Renal cortex interstitium (tissue), 11 donors: ENCODE measurements around the gene SF3A2. TPM values are rescaled to one million over a fixed set of nuclear protein-coding genes. Genes with fewer than 3 reads are reported as not detected.

Experiments used
- DNase-seq, 11 donors: peaks; one replicate each; pipeline ENCODE4 v3.0.0-alpha.2; 2013; ENCODE audit warnings: low read depth in 9 of 11, low spot score in 4 of 11; ENCODE audit errors: extremely low read depth in 1 of 11
- polyA plus RNA-seq, 3 donors: library from polyadenylated mRNA; unstranded; fragments of 120-200 nt; gene quantifications; one replicate each; pipeline ENCODE4 v1.2.1, GENCODE V29; 2013; ENCODE audit not compliant: insufficient read length in 3 of 3

Gene SF3A2
- polyA plus RNA-seq, 3 donors, result 63.2 to 93.5 (median 83.5) TPM

DNA sequence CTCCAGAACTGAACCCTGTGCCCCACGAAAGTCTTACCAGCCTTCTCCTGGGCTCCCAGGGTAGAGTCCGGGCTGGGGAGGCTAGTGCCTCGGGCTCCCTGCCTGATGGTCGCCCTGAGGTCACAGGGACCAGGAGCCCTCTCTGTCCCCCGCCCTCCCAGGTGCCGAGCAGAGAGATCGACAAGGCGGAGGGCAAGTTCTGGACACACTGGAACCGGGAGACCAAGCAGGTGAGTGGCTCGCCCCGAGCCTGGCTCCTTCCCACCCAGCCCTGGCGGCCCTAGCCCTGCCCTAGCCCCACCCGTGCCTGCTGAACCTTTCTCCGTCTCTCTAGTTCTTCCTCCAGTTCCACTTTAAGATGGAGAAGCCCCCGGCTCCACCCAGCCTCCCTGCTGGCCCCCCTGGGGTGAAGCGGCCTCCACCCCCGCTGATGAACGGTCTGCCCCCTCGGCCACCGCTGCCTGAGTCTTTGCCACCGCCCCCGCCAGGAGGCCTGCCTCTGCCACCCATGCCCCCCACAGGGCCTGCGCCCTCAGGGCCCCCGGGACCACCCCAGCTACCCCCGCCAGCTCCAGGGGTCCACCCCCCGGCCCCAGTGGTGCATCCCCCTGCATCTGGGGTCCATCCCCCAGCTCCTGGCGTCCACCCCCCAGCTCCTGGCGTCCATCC is 10.9 kb downstream of the SF3A2 start:
- no peak for DNase-seq

DNA sequence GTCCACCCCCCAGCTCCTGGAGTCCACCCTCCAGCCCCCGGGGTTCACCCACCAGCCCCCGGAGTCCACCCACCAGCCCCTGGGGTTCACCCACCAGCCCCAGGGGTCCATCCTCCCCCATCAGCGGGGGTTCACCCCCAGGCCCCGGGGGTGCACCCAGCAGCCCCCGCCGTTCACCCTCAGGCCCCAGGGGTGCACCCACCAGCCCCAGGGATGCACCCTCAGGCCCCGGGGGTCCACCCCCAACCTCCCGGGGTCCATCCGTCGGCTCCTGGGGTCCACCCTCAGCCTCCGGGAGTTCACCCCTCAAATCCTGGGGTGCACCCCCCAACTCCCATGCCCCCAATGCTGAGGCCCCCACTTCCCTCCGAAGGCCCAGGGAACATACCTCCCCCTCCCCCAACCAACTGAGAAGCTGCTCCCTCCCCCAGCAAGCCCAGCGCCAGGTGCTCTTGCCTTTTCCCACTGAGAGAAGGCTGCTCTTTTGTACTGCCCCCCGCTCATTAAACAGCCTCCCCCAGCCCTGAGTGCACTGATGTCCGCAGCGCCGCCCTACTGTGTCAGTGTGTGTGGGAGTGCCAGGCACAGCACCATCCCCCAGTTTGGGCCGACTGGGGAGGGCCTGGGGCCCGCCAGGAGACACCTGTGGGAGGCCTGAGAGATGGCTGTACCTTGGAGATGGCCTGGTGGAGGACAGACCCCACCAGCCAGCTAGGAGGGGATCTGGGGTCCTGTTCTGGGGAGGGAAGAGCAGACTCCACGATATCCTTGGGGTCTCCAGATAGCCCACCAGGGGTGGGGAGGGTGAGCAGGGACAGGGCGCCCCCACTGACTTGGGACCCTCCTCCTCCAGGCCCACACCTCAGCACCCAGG is 11.7 kb downstream of the SF3A2 start:
- DNase-seq, result no peak

DNA sequence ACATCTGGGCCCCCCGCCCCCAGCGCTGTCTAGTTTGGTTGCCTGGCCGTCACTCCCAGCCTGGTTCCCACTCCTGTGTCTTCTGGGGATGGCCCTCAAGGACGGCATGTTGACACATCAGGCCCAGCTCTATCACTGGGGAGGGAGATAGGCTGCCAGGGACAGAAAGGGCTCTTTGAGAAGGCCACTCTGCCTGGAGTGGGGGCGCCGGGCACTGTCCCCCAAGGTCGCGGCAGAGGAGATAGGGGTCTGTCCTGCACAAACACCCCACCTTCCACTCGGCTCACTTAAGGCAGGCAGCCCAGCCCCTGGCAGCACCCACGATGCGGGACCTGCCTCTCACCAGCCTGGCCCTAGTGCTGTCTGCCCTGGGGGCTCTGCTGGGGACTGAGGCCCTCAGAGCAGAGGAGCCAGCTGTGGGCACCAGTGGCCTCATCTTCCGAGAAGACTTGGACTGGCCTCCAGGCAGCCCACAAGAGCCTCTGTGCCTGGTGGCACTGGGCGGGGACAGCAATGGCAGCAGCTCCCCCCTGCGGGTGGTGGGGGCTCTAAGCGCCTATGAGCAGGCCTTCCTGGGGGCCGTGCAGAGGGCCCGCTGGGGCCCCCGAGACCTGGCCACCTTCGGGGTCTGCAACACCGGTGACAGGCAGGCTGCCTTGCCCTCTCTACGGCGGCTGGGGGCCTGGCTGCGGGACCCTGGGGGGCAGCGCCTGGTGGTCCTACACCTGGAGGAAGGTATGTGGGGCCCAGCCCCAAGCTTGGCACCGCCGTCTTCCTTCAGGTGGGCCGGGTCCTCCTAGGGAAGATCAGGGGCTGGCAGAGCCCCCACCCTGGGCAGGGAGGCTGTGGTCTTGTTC is 12.6 kb downstream of the SF3A2 start, which contains the start of gene AMH:
Gene AMH, plus strand, starts transcription at position 314 of the 857 bp plus-strand sequence. Its CDS starts 10 bp downstream, at position 324.
- no peak for DNase-seq

DNA sequence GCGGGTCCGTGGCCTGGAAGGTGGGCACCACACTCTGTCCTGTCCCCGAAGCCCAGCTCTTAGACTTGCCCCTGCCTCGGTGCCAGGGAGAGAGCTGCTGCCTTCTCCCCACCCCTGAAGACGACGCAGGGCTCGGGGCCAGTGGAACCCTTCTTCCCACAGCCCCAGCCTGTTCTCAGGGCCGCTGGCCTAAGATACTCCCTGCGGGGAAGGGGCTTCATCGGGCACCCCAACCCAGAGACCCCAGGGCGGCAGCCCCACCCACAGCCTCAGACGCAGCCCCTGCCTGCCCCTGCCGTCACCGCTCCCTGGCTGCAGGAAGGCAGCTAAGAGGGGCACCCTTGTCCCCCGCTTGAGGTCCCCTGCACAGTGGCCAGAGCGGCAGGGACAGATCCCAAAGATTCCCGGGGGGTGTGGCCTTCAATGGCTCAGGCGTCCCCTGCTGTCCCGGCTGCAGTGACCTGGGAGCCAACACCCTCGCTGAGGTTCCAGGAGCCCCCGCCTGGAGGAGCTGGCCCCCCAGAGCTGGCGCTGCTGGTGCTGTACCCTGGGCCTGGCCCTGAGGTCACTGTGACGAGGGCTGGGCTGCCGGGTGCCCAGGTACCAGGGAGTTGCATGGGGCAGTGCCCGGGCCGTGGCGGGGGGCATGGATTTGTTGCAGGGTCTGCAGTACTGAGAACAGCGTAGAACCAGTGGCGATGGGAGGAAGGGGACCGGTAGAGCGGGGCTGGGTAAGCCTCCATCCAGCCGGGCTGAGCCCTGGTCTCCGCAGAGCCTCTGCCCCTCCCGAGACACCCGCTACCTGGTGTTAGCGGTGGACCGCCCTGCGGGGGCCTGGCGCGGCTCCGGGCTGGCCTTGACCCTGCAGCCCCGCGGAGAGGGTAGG is 13.5 kb downstream of the SF3A2 start:
- DNase-seq, result no peak

DNA sequence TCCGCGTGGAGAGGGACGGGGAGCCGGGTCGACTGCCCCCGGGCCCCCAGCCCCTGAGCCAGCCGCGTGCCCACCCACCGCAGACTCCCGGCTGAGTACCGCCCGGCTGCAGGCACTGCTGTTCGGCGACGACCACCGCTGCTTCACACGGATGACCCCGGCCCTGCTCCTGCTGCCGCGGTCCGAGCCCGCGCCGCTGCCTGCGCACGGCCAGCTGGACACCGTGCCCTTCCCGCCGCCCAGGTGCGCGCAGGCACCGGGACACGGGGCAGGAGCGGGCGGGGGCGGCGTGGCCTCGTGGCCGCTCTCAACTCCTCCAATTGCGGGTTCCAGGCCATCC is 14.1 kb downstream of the SF3A2 start:
- DNase-seq, result no peak

DNA sequence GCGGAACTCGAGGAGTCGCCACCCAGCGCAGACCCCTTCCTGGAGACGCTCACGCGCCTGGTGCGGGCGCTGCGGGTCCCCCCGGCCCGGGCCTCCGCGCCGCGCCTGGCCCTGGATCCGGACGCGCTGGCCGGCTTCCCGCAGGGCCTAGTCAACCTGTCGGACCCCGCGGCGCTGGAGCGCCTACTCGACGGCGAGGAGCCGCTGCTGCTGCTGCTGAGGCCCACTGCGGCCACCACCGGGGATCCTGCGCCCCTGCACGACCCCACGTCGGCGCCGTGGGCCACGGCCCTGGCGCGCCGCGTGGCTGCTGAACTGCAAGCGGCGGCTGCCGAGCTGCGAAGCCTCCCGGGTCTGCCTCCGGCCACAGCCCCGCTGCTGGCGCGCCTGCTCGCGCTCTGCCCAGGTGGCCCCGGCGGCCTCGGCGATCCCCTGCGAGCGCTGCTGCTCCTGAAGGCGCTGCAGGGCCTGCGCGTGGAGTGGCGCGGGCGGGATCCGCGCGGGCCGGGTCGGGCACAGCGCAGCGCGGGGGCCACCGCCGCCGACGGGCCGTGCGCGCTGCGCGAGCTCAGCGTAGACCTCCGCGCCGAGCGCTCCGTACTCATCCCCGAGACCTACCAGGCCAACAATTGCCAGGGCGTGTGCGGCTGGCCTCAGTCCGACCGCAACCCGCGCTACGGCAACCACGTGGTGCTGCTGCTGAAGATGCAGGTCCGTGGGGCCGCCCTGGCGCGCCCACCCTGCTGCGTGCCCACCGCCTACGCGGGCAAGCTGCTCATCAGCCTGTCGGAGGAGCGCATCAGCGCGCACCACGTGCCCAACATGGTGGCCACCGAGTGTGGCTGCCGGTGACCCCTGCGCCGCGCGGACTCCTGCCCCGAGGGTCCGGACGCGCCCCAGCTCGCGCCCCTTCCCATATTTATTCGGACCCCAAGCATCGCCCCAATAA is 14.8 kb downstream of the SF3A2 start:
- no peak for DNase-seq

DNA sequence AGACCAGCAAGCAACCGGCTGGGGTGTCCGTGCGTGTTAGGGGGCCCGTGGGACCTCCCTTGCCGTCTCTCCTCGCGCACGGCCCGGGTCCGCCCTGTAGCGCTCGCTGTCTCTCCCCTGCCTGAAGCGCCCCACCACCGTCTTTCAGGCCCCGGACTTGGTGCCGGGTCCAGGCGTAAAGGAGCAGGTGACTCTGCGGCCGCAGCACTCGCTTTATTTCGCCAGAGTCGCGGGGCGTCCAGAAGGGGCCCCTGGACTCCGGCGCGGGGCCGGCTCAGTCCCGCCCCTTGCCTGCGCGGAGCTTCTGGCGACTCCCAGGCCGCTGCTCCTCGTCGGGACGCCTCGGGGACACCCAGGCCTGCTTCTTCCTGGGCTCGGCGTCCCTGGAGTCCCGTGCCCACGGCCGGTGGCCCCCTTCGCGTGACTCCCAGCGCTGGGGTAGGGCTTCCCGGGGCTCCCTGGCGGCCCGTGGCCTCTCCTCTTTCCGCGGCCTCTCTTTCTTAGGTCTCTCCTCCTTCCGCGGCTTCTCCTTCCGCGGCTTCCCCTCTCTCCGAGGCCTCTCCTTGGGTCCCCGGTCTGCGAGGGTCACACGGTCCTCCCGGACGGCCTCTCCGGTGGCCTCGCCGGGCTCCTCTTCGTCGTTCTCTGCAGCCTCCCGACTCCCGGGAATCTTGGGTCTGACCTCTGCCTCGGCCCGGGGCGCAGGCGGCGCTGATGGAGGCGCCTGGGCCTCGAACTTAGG is 15.6 kb downstream of the SF3A2 start:
- DNase-seq, result no peak

DNA sequence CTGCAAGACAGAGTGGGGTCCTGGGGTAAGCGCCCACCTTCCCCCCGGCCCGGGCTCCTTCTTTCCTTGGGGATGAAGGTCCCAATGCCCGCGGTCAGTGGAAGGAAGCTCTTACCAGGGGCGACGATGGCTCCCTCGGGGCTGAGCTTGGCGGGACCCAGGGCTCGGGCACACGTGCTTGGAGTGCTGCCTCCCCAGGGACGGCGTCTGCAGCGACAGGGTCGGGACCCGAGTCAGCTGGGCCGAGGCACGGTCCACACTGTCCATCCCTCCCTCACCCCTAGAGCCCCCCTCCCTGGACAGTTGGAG is 16.1 kb downstream of the SF3A2 start:
- no peak for DNase-seq

DNA sequence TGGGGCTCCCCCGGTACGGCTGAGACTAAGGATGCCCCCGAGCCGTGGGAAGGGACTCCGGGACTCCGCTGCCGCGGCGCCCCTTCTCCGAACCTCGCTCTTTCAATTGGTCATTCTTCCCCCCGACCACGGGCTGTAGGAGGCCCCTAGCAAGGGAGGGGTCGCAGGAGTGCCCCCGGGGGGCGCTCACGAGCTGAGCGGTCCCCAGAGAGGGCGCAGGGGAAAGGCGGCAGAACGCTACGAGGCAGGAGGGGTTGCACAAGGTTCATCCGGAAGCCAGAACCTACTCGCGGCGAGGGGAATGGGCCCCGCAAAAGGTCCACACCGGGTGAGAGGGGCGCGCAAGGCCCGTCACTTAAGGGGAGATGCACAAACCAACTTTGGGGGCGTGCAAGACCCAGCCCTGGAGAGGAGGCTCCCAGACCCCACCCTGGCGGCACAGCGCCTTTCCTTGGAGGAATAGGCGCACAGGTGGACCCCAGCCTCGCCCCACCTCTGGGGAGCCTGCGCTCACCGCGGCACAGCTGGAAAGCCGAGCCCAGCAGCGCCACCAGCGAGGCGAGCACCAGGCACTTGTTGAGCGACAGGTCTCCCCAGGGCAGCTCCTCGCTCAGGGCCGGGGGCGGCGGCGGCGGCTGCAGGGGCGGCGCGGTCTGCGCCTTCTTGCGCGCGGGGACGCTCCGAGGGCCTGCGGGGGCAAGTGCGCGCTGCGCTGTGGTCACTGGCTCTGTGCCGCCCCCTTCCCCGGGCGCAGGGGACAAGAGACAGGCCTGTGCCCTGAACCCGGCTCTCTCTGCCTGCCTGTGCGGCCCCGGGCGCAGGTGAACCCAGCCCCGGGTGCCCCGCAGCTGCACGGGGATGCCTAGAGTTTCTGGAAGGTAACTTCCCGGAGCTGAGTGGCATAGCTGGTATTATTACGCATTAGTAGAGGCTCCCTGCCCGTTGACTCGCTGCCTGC is 16.8 kb downstream of the SF3A2 start:
- no peak for DNase-seq

DNA sequence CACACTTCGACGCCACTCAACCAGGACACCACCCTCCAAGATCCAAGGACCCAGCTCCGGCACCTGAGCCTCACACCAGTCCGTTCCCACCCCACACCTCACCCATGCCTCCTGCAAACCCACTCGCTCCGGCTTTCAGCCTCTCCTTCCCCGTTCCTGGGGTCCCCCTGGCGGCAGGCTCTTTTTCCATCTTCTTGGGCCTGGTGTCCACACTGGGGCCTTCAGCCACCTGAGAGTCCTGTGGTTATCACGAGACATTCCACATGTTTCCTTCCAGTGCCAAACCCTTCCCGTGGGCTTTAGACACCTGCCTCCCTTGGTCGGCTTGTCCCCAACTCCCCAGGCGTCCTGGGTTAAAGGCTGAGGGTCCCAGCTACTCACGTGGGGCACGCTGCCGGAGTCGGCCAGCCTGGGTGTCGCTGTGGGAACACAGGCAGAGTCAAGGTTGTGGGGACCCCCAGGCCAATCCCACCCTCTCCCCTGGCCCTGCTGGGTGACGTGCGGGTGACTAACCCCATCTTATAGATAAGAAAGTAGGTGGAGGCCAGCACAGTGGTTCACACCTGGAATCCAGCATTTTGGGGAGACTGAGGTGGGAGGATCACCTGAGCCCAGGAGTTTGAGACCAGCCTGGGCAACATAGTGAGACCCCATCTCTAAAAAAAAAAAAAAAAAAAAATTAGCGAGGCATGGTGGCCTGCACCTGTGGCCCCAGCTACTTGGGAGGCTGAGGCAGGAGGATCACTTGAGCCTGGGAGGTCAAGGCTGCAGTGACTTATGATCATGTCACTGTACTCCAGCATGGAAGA is 17.6 kb downstream of the SF3A2 start:
- DNase-seq, result peak in 1 of 11 donors; percentile 46

DNA sequence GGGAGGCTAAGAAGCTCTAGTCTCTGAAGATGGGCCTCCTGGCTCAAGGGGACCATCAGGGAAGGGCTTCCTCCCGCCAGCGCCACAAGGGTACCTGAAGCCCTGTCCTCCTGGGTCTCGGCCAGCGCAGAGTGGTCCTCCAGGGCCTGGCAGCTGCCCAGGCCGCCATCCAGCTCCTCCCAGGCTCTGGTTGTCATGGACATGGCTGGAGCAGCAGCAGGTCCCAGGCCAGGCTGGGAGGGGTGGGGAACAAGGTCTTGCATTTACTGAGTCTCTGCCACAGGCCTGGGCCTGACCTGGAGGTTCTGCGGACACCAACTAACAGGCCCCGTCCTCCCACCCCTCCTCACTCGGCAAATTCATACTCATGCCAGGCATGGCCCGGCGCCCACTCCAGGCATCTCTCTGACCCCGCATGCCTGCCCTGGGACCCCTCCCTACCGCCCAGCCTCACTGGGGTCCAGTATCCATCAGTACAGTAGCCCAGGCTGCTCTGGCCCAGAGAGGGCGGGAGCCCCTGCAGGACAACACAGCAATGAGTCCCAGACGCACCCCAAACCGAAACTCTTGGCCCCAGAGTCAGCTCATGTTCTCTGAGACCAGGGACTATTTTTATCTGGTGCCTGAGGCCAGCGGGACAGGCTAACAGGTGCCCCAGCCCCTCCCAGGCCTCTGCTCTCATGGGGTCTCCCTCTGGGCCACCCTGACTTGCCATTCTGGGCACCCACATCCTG is 18.7 kb downstream of the SF3A2 start:
- no peak for DNase-seq

DNA sequence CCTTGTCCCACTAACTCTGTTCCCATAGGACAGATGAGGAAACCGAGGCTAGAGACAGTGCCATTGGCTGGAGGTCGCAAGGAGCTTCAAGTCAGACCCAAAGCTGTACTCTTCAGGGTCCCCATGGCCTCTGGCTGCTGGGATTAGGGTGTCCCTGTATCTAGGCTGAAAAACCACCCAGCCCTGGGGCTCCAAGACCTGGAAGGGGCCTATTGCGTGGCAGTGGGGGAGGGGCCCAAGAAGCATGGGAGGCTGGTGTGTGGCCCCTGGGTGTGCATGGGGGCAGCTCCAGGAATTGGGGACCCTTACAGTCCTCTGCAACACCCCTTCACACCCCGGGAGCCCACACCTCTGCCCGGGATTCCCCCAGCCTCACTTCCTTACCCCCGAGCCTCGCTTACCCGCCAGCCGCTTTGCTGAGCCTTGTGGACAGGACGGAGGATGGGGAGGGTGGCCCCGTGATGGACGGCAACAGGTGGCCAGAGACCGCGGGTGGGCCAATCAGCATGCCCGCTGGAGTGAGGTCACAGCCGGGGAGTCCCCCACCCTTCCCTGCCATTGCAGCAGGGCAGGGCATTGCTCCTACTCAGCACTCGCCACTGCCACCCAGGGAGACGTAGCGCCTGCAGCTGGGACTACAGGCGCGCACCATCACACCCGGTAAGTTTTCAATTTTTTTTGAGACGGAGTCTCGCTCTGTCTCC is 19.5 kb downstream of the SF3A2 start, which contains the start of gene JSRP1:
Gene JSRP1, minus strand, starts transcription at position 436 of the 704 bp plus-strand sequence. CDS start 1,103 bp downstream, outside the sequence.
- no peak for DNase-seq

DNA sequence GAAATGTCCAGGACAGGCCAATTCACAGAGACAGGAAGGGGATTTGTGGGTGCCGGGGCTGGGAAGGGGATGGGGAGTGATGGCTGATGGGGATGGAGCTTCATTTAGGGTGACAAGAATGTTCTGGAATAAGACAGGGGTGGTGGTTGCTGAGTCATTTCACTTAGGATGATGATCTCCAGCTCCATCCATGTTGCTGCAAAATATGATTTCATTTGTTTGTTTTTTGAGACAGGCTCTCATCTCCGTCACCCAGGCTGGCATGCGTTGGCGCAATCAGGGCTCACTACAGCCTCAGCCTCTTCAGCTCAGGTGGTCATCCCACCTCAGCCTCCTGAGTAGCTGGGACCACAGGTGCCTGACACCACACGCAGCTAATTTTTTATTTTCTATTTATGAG is 22.7 kb downstream of the SF3A2 start:
- DNase-seq, result no peak

DNA sequence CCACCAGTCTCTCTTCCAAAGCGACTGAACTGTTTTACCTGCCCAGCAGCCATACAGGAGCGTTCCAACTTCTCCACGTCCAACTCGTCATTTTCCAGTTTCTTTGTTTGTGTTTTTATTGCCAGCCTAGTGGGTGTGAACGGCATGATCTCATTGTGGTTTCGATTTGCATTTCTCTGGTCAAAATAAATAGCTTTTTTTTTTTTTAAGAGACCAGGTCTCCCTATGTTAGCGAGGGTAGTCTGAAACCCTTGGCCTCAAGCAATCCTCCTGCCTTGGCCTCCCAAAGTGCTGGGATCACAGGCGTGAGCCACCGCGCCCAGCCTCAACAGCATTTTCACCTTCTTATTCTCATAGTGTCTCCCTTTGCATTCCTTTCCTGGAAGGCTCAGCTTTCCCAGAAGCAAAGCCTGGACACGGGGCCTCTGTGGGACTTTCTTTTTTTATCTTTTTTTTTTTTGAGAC is 23.7 kb downstream of the SF3A2 start:
- DNase-seq, result no peak
